ENCODE data around the gene RDX. TPM values are rescaled to one million over a fixed set of nuclear protein-coding genes. Genes with fewer than 3 reads are reported as not detected.

The RDX gene
- total and polyA plus RNA-seq, 9 of the 15 experiments (the other 6 are each of a cell fraction or from before 2014, with no cell fraction given), result 35.6 to 62.1 (median 54.3) TPM

DNA sequence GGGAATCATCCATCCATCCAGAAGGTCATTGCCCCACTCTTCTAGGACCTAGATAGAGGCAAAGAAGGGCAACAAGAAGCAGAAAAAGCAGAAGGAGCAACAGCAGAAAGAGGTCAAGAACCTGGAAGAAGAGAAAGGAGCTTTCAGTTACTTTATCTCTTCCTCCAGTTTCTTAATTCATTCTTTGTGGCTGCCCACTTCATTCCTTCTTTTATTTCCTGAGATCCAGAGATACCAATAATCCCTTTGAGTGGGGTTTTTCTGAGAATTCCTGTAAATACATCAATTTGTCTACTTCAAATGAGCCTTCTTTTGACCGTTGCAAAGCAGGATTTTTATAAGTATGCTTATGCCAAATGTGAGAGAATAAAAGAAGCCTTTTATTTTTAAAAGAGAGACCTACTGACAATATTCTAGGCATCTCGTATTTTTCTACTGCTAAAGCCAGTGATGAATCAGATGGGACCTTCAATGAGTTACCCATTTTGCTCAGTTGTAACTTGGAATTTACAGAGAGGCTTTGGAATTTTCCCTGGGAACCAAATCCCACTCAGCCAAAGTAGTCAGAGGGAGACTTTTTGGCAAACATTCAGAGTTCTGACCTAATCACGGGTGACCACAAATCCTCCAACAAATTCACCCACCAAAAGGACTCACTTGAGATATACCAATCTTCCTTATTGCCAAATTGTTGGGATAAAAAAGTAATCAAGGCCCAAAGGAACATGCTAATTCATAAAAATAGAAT is 148.3 kb downstream of the RDX start (continued):
- TF ChIP-seq ZNF175 (CRISPR knock-in tag; IDR thresholded peaks at IDR 0.05; ENCODE audit: low read depth) (peak; percentile 4; the same call in 1 of the 2 replicates), ETV1 (tag; conservative IDR thresholded peaks at IDR 0.05; ENCODE audit: low read depth) (no peak), EP300 (IDR thresholded peaks at IDR 0.05; ENCODE audit: low read length) (peak; percentile 74), TEAD4 (IDR thresholded peaks at IDR 0.05; ENCODE audit: low read length) (peak; percentile 65), TEAD4 (CRISPR knock-in tag; IDR thresholded peaks at IDR 0.05; ENCODE audit: borderline replicate concordance) (no peak), RFX5 (IDR thresholded peaks at IDR 0.05; ENCODE audit: low read depth, low read length) (no peak)
- TF ChIP-seq, protein P1, sequence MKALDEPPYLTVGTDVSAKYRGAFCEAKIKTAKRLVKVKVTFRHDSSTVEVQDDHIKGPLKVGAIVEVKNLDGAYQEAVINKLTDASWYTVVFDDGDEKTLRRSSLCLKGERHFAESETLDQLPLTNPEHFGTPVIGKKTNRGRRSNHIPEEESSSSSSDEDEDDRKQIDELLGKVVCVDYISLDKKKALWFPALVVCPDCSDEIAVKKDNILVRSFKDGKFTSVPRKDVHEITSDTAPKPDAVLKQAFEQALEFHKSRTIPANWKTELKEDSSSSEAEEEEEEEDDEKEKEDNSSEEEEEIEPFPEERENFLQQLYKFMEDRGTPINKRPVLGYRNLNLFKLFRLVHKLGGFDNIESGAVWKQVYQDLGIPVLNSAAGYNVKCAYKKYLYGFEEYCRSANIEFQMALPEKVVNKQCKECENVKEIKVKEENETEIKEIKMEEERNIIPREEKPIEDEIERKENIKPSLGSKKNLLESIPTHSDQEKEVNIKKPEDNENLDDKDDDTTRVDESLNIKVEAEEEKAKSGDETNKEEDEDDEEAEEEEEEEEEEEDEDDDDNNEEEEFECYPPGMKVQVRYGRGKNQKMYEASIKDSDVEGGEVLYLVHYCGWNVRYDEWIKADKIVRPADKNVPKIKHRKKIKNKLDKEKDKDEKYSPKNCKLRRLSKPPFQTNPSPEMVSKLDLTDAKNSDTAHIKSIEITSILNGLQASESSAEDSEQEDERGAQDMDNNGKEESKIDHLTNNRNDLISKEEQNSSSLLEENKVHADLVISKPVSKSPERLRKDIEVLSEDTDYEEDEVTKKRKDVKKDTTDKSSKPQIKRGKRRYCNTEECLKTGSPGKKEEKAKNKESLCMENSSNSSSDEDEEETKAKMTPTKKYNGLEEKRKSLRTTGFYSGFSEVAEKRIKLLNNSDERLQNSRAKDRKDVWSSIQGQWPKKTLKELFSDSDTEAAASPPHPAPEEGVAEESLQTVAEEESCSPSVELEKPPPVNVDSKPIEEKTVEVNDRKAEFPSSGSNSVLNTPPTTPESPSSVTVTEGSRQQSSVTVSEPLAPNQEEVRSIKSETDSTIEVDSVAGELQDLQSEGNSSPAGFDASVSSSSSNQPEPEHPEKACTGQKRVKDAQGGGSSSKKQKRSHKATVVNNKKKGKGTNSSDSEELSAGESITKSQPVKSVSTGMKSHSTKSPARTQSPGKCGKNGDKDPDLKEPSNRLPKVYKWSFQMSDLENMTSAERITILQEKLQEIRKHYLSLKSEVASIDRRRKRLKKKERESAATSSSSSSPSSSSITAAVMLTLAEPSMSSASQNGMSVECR (CRISPR knock-in tag; IDR thresholded peaks at IDR 0.05), result no peak
- TF ChIP-seq, protein P2, sequence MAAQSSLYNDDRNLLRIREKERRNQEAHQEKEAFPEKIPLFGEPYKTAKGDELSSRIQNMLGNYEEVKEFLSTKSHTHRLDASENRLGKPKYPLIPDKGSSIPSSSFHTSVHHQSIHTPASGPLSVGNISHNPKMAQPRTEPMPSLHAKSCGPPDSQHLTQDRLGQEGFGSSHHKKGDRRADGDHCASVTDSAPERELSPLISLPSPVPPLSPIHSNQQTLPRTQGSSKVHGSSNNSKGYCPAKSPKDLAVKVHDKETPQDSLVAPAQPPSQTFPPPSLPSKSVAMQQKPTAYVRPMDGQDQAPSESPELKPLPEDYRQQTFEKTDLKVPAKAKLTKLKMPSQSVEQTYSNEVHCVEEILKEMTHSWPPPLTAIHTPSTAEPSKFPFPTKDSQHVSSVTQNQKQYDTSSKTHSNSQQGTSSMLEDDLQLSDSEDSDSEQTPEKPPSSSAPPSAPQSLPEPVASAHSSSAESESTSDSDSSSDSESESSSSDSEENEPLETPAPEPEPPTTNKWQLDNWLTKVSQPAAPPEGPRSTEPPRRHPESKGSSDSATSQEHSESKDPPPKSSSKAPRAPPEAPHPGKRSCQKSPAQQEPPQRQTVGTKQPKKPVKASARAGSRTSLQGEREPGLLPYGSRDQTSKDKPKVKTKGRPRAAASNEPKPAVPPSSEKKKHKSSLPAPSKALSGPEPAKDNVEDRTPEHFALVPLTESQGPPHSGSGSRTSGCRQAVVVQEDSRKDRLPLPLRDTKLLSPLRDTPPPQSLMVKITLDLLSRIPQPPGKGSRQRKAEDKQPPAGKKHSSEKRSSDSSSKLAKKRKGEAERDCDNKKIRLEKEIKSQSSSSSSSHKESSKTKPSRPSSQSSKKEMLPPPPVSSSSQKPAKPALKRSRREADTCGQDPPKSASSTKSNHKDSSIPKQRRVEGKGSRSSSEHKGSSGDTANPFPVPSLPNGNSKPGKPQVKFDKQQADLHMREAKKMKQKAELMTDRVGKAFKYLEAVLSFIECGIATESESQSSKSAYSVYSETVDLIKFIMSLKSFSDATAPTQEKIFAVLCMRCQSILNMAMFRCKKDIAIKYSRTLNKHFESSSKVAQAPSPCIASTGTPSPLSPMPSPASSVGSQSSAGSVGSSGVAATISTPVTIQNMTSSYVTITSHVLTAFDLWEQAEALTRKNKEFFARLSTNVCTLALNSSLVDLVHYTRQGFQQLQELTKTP (IDR thresholded peaks at IDR 0.05; ENCODE audit: low read depth in 1 of 2, partially characterized antibody in 2 of 2), result no peak

Data from K562 (cell line).